22Rv1 (cell line): ENCODE results near the gene SLC35F3.

Experiments
- CTCF ChIP-seq: fragments of 450-650 bp; IDR thresholded peaks from 2 replicates; pipeline ENCODE4 v1.5.1; 2017; ENCODE audit warnings: mild to moderate bottlenecking
- ZFX ChIP-seq: fragments of 450-650 bp; IDR thresholded peaks from 2 replicates; pipeline ENCODE4 v1.6.1; 2017; ENCODE audit warnings: antibody characterized with exemption, borderline replicate concordance

GRCh38 chr1:233901495-233901894 lies 3.0 kb upstream of the SLC35F3 start:
- TF ChIP-seq CTCF (no peak), ZFX (no peak)
